H1 (cell line): ENCODE data around the gene EFEMP2. TPM values are rescaled to one million over a fixed set of nuclear protein-coding genes. Genes with fewer than 3 reads are reported as not detected.

Experiments
- CTCF ChIA-PET: fragments of 300-600 bp; sonication (Branson Sonifier 250); formaldehyde crosslinking; loops from one replicate; lab custom pipeline; 2021; ENCODE audit not compliant: partially characterized antibody; lab: Charles Lee
- POLR2A ChIA-PET: fragments of 300-600 bp; sonication (Branson Sonifier 250); formaldehyde crosslinking; loops from one replicate; lab custom pipeline; 2021; ENCODE audit warnings: inconsistent platforms; ENCODE audit not compliant: partially characterized antibody; lab: Charles Lee
- DNase-seq, 2 experiments: peaks; one replicate each; pipeline versions ENCODE4 v3.0.0 to v3.0.0-alpha.2; 2010 to 2022; ENCODE audit warnings: low spot score in 2 of 2, low read depth in 1 of 2, mixed read lengths in 1 of 2
- FAIRE-seq: peaks from 2 replicates; lab custom pipeline; 2011; peaks lifted over from hg19 to GRCh38; lab: Jason Lieb, UNC
- H2AFZ ChIP-seq: 2 replicates; pipeline ENCODE4 v1.8.1; 2012; ENCODE audit warnings: low read length, inconsistent platforms
- H2AK5ac ChIP-seq: 2 replicates; pipeline ENCODE4 v1.6.1; 2013; ENCODE audit warnings: low read depth, low read length
- H2BK120ac ChIP-seq: replicated peaks from 2 replicates; pipeline ENCODE3; 2013; ENCODE audit warnings: low read depth, low read length, inconsistent platforms
- H2BK12ac ChIP-seq: 2 replicates; pipeline ENCODE4 v1.6.1; 2013; ENCODE audit warnings: low read depth, low read length
- H2BK15ac ChIP-seq: 2 replicates; pipeline ENCODE4 v1.6.1; 2013; ENCODE audit warnings: low read length
- H2BK20ac ChIP-seq: 2 replicates; pipeline ENCODE4 v1.6.1; 2013; ENCODE audit warnings: low read length
- H2BK5ac ChIP-seq: 2 replicates; pipeline ENCODE4 v1.6.1; 2013; ENCODE audit warnings: low read depth, low read length
- H3K14ac ChIP-seq: 2 replicates; pipeline ENCODE4 v1.6.1; 2013; ENCODE audit warnings: inconsistent platforms; ENCODE audit not compliant: insufficient read length
- H3K18ac ChIP-seq: 2 replicates; pipeline ENCODE4 v1.6.1; 2013; ENCODE audit warnings: low read length; ENCODE audit errors: extremely low read depth
- H3K23ac ChIP-seq: 2 replicates; pipeline ENCODE4 v1.6.1; 2013; ENCODE audit warnings: inconsistent platforms; ENCODE audit not compliant: insufficient read length
- H3K23me2 ChIP-seq: 2 replicates; pipeline ENCODE4 v1.6.1; 2013; ENCODE audit warnings: low read depth, low read length
- H3K27ac ChIP-seq: 2 replicates; pipeline ENCODE4 v1.6.1; 2011; ENCODE audit warnings: low read depth, low read length, inconsistent platforms
- H3K27me3 ChIP-seq, 4 experiments: replicated peaks in 1 of 4; 1 replicate in 1 of 4; 2 replicates in 3 of 4; pipeline versions ENCODE4 v1.6.1 to v1.8.1; 2011 to 2013; ENCODE audit warnings: low read length in 3 of 4, mild to moderate bottlenecking in 3 of 4, inconsistent platforms in 2 of 4, mixed read lengths in 2 of 4, moderate library complexity in 1 of 4; ENCODE audit not compliant: control insufficient read depth in 3 of 4, insufficient read depth in 3 of 4; ENCODE audit errors: extremely low read depth in 1 of 4
- H3K36me3 ChIP-seq, 4 experiments: 2 replicates each; pipeline versions ENCODE4 v1.6.1 to v1.8.1; 2011 to 2013; ENCODE audit warnings: mild to moderate bottlenecking in 4 of 4, low read length in 3 of 4, moderate library complexity in 2 of 4, control low read depth in 1 of 4, inconsistent platforms in 1 of 4; ENCODE audit not compliant: insufficient read depth in 4 of 4, control insufficient read depth in 2 of 4
- H3K4ac ChIP-seq: replicated peaks from 2 replicates; pipeline ENCODE3; 2013; ENCODE audit warnings: low read length, low read depth, mixed read lengths, inconsistent platforms; ENCODE audit not compliant: insufficient read length
- H3K4me1 ChIP-seq, 4 experiments: replicated peaks in 1 of 4; 1 replicate in 1 of 4; 2 replicates in 3 of 4; pipeline versions ENCODE4 v1.6.1 to v1.8.1; 2011 to 2013; ENCODE audit warnings: low read length in 3 of 4, inconsistent platforms in 2 of 4, mixed read lengths in 1 of 4; ENCODE audit not compliant: insufficient read depth in 4 of 4, control insufficient read depth in 3 of 4
- H3K4me2 ChIP-seq, 2 experiments: 2 replicates each; pipeline versions ENCODE4 v1.6.1 to v1.8.1; 2011 to 2013; ENCODE audit warnings: low read depth in 2 of 2, low read length in 2 of 2, control low read depth in 1 of 2, inconsistent platforms in 1 of 2, mild to moderate bottlenecking in 1 of 2; ENCODE audit not compliant: insufficient read depth in 1 of 2
- H3K4me3 ChIP-seq, 4 experiments: fragments of 200-600, 300-600 bp in 1 of 4; sonication (generic), shearing (Covaris generic), sonication (Bioruptor Twin) in 1 of 4; 2 replicates each; pipeline versions ENCODE4 v1.5.1 to v1.8.1; 2011 to 2016; ENCODE audit warnings: low read length in 4 of 4, low read depth in 3 of 4, control low read depth in 2 of 4, inconsistent platforms in 2 of 4, mild to moderate bottlenecking in 2 of 4, mixed read lengths in 1 of 4, moderate library complexity in 1 of 4; ENCODE audit not compliant: insufficient read depth in 2 of 4; ENCODE audit errors: extremely low read depth in 1 of 4
- H3K56ac ChIP-seq: replicated peaks from 2 replicates; pipeline ENCODE3; 2013; ENCODE audit warnings: low read depth, mild to moderate bottlenecking, mixed read lengths, low read length, inconsistent platforms; ENCODE audit not compliant: insufficient read length
- H3K79me1 ChIP-seq: 2 replicates; pipeline ENCODE4 v1.6.1; 2013; ENCODE audit warnings: low read depth, low read length, control low read depth
- H3K79me2 ChIP-seq, 2 experiments: 2 replicates each; pipeline versions ENCODE4 v1.6.1 to v1.8.1; 2012 to 2013; ENCODE audit warnings: low read length in 2 of 2, mild to moderate bottlenecking in 2 of 2, inconsistent platforms in 1 of 2; ENCODE audit not compliant: insufficient read depth in 2 of 2, control insufficient read depth in 1 of 2
- H3K9ac ChIP-seq, 4 experiments: replicated peaks in 1 of 4; 1 replicate in 1 of 4; 2 replicates in 3 of 4; pipeline versions ENCODE4 v1.6.1 to v1.8.1; 2011 to 2013; ENCODE audit warnings: low read depth in 3 of 4, low read length in 3 of 4, control low read depth in 2 of 4, mild to moderate bottlenecking in 2 of 4, moderate library complexity in 2 of 4, inconsistent platforms in 1 of 4; ENCODE audit errors: extremely low read depth in 1 of 4
- H3K9me3 ChIP-seq, 2 experiments: 2 replicates each; pipeline versions ENCODE4 v1.6.1 to v1.8.1; 2012 to 2013; ENCODE audit warnings: mild to moderate bottlenecking in 2 of 2, moderate library complexity in 2 of 2, control low read depth in 1 of 2, inconsistent platforms in 1 of 2, low read depth in 1 of 2, low read length in 1 of 2, mixed read lengths in 1 of 2; ENCODE audit not compliant: insufficient read depth in 2 of 2
- H4K20me1 ChIP-seq, 2 experiments: replicated peaks in 1 of 2; 2 replicates each; pipeline versions ENCODE3 to v1.8.1; 2011 to 2013; ENCODE audit warnings: inconsistent platforms in 2 of 2, low read length in 2 of 2, mild to moderate bottlenecking in 1 of 2; ENCODE audit not compliant: insufficient read depth in 2 of 2, control insufficient read depth in 1 of 2
- H4K5ac ChIP-seq: 2 replicates; pipeline ENCODE4 v1.6.1; 2013; ENCODE audit warnings: low read length, low read depth, mixed read lengths, inconsistent platforms; ENCODE audit not compliant: insufficient read length
- H4K8ac ChIP-seq: 2 replicates; pipeline ENCODE4 v1.8.0; 2013; ENCODE audit warnings: mild to moderate bottlenecking, moderate library complexity, low read length, inconsistent platforms; ENCODE audit not compliant: insufficient read depth; ENCODE audit errors: extremely low read depth
- H4K91ac ChIP-seq: replicated peaks from 2 replicates; pipeline ENCODE3; 2013; ENCODE audit warnings: low read length, mixed read lengths, inconsistent platforms; ENCODE audit not compliant: insufficient read length
- CREB1 ChIP-seq: IDR thresholded peaks from 2 replicates; pipeline ENCODE4 v1.6.1; 2012; ENCODE audit warnings: inconsistent platforms
- KDM1A ChIP-seq: fragments of 200-600, 300-600 bp; sonication (generic); IDR thresholded peaks from 2 replicates; pipeline ENCODE4 v1.7.1; 2016; ENCODE audit warnings: mild to moderate bottlenecking, low read length, borderline replicate concordance
- SRF ChIP-seq: IDR thresholded peaks from 2 replicates; pipeline ENCODE4 v1.6.1; 2011; ENCODE audit warnings: mild to moderate bottlenecking, low read depth, low read length, moderate library complexity
- WGBS, 2 experiments: shearing (Covaris generic) in 1 of 2; methylation state at CpG; one replicate each; pipeline versions ENCODE4 v1.1.6 to v1.1.7; 2013 to 2015; ENCODE audit warnings: low lambda C conversion rate in 2 of 2, mixed read lengths in 2 of 2, inconsistent platforms in 1 of 2, low coverage in 1 of 2, missing lambda C conversion rate in 1 of 2; ENCODE audit not compliant: insufficient replicate concordance in 2 of 2, insufficient coverage in 1 of 2, insufficient read length in 1 of 2; ENCODE audit errors: extremely low coverage in 1 of 2, missing lambda C conversion rate in 1 of 2; 5-methylcytosine and 5-hydroxymethylcytosine counted together
- polyA plus RNA-seq, 7 experiments: library from polyadenylated mRNA; depleted of rRNA in 3 of 7; stranded (reverse) in 5 of 7; unstranded in 2 of 7; fragments of >200 nt in 5 of 7; fragments of 200-250 nt in 2 of 7; gene quantifications; 1 replicate in 5 of 7; 2 replicates in 1 of 7; 4 replicates in 1 of 7; pipeline versions ENCODE4 v1.2.1 to v1.2.3, GENCODE V29; 2011 to 2013; ENCODE audit warnings: missing spikeins in 2 of 7, mixed read lengths in 2 of 7
- total RNA-seq: library from RNA; stranded (reverse); fragmentation: NEBNext Ultra II Directional; extraction: Animal tissue kit (Norgen Biotek cat#: 25700); gene quantifications from 2 replicates; pipeline ENCODE4 v1.2.1, GENCODE V29; 2021
- TF ChIP-seq, protein P1 (sequence below): IDR thresholded peaks from 2 replicates; pipeline ENCODE4 v1.6.1; 2012; ENCODE audit warnings: low read length, inconsistent platforms

The EFEMP2 gene
- total and polyA plus RNA-seq, 2 of the 8 experiments (the other 6 are each of a cell fraction or from before 2014, with no cell fraction given): 8.8 to 17.2 TPM

DNA sequence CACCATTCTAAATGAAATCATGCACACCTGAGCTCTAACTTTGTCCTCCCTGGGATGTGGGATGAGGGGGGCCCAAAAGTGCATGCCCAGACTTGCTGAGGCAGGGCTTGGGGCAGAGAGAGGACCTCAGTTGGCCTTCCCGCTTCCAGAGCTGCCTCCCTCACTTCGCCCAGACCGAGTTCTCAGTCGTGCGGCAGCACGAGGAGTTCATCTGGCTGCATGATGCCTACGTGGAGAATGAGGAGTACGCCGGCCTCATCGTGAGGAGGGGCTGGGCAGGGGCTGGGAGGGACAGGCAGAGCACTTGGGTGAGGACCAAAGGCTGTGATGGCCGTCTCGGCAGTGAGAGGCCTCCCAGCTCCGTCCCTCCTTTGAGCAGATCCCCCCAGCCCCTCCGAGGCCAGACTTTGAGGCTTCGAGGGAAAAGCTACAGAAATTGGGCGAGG, 22.8 kb downstream of the EFEMP2 start:
- H4K20me1 ChIP-seq: peaks cover 12 to 14% of the 10 kb centered on the region in 2 experiments
- H3K23me2 ChIP-seq: no peaks in the 10 kb centered on the region
- no peak overlapping the region for H3K23ac ChIP-seq
- H3K9ac ChIP-seq: no peak overlapping the region
- peak overlapping the region; percentile 77; the same call in 1 of the 2 replicates for H2BK5ac ChIP-seq
- ChIA-PET POLR2A (interaction anchor here (1.0 to 38.3 kb wide), 10 partner anchors 11 to 186 kb away, joined by 3 to 1071 read pairs (median 6); partner anchors contain the start of genes CCDC85B, CFL1, CTSW and EFEMP2), CTCF (interaction anchor here (0.8 to 15.2 kb wide), 16 partner anchors 8 to 186 kb away, joined by 3 to 283 read pairs (median 14); partner anchors contain the start of genes AP5B1, CCDC85B, CFL1 and CTSW)
- no peak overlapping the region for H2AFZ ChIP-seq
- H3K56ac ChIP-seq: no peak overlapping the region
- WGBS, 2 experiments: 84% methylated on average over 13 of the region's 16 CpGs; no CpG with 5 or more reads in 1 of the 2 experiments
- H3K79me2 ChIP-seq: peaks cover 0 to 10% of the 10 kb centered on the region in 2 experiments; a peak in 2 of 4 replicates
- H3K14ac ChIP-seq: no peak overlapping the region
- no peak overlapping the region for H4K91ac ChIP-seq
- H4K5ac ChIP-seq: no peak overlapping the region
- peaks cover 7% of the 10 kb centered on the region for H3K79me1 ChIP-seq
- H3K4me3 ChIP-seq: no peak overlapping the region
- no peak overlapping the region for H3K4me2 ChIP-seq
- no peak for DNase-seq
- peaks cover 7 to 10% of the 10 kb centered on the region in 2 experiments; a peak in 2 of 4 replicates for H3K9me3 ChIP-seq
- no peak overlapping the region for H3K27ac ChIP-seq
- no peak overlapping the region for H2BK20ac ChIP-seq
- H4K8ac ChIP-seq: no peak overlapping the region
- no peaks in the 10 kb centered on the region; a peak in 1 of 7 replicates for H3K27me3 ChIP-seq
- H2BK12ac ChIP-seq: no peak overlapping the region
- no peak overlapping the region for H2BK120ac ChIP-seq
- no peak overlapping the region for H2BK15ac ChIP-seq
- H3K18ac ChIP-seq: no peak overlapping the region
- TF ChIP-seq CREB1 (no peak), SRF (no peak), KDM1A (no peak)
- TF ChIP-seq, protein P1, sequence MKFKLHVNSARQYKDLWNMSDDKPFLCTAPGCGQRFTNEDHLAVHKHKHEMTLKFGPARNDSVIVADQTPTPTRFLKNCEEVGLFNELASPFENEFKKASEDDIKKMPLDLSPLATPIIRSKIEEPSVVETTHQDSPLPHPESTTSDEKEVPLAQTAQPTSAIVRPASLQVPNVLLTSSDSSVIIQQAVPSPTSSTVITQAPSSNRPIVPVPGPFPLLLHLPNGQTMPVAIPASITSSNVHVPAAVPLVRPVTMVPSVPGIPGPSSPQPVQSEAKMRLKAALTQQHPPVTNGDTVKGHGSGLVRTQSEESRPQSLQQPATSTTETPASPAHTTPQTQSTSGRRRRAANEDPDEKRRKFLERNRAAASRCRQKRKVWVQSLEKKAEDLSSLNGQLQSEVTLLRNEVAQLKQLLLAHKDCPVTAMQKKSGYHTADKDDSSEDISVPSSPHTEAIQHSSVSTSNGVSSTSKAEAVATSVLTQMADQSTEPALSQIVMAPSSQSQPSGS: no peak
- no peak for FAIRE-seq
- peaks cover 0 to 4% (median under 1%) of the 10 kb centered on the region in 4 experiments; a peak in 5 of 7 replicates for H3K4me1 ChIP-seq
- no peak overlapping the region for H2AK5ac ChIP-seq
- peaks cover 6 to 20% (median 16%) of the 10 kb centered on the region in 4 experiments for H3K36me3 ChIP-seq
- no peak overlapping the region for H3K4ac ChIP-seq
